GM10248 (cell line): ENCODE data around the gene ATP6V0C.
"Not testable (repeated sequence)": the region's sequence is repeated elsewhere in the genome, so short reads cannot be mapped to it uniquely, and the experiment has no call there.

ENCODE experiments used
- CTCF ChIA-PET: fragments of 300-600 bp; sonication (Branson Sonifier 250); formaldehyde crosslinking; extraction: SDS; loops from one replicate; lab custom pipeline; 2021; ENCODE audit warnings: antibody characterized with exemption; lab: Yijun Ruan, JAX
- POLR2A ChIA-PET: fragments of 350-650 bp; sonication (Branson Sonifier 250); formaldehyde crosslinking; extraction: SDS; loops from one replicate; lab custom pipeline; 2020; ENCODE audit warnings: antibody characterized with exemption; lab: Yijun Ruan, JAX
- DNase-seq: peaks from one replicate; pipeline ENCODE4 v3.0.0; 2012; ENCODE audit errors: extremely low spot score
- TF ChIP-seq, protein P1 (sequence below): IDR thresholded peaks from 2 replicates; pipeline ENCODE4 v1.5.1; 2012; ENCODE audit warnings: mild to moderate bottlenecking, low read depth; ENCODE audit errors: extremely low read depth, missing control alignments, control extremely low read depth

Gene ATP6V0C

GRCh38 chr16:2537451-2538379 is 24.0 kb downstream of the ATP6V0C start, which contains the start of gene PDPK1:
PDPK1 (plus strand) TSS chr16:2538021; CDS start chr16:2538113, 92 bp downstream.
- POLR2A ChIA-PET = no interaction called here
- TF ChIP-seq, protein P1, sequence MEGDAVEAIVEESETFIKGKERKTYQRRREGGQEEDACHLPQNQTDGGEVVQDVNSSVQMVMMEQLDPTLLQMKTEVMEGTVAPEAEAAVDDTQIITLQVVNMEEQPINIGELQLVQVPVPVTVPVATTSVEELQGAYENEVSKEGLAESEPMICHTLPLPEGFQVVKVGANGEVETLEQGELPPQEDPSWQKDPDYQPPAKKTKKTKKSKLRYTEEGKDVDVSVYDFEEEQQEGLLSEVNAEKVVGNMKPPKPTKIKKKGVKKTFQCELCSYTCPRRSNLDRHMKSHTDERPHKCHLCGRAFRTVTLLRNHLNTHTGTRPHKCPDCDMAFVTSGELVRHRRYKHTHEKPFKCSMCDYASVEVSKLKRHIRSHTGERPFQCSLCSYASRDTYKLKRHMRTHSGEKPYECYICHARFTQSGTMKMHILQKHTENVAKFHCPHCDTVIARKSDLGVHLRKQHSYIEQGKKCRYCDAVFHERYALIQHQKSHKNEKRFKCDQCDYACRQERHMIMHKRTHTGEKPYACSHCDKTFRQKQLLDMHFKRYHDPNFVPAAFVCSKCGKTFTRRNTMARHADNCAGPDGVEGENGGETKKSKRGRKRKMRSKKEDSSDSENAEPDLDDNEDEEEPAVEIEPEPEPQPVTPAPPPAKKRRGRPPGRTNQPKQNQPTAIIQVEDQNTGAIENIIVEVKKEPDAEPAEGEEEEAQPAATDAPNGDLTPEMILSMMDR = no peak

GRCh38 chr16:2539192-2539844 is 25.6 kb downstream of the ATP6V0C start:
- CTCF ChIA-PET, POLR2A ChIA-PET, DNase-seq: not testable (repeated sequence)

More at GRCh38 chr16:2537451-2538379, 24.0 kb downstream of the ATP6V0C start, which contains the start of gene PDPK1:
- CTCF ChIA-PET = no interaction called here
- DNase-seq = peak; percentile 96

DNA sequence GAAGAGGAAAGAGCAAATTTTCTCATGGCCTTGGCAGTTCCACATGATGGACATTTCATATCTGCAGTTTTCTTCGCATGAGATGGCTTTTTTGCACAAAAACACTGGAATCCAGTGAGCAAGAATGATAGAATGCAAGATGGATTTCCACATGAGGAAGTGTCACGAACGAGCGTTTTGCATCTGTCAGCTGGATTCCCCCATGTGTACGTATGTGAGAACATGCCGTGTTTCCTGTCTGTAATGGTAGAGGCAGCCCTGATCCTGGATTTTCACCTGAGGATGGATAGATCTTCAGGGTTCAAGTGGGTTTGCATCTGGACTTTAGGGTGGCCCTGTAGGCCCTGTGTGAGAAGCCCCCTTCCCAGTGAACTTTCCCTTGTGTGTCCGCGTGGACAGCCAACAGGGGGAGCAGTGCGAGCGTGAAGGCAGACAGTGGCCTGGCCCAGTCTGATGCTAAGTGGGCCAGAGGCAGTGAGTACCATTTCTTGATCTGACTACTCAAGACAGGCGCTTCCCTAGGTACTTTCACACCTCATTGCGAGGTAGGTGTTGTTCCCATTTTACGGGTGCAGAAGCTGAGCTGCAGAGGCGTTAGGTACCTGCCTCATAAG is 26.2 kb downstream of the ATP6V0C start:
- DNase-seq, POLR2A ChIA-PET, CTCF ChIA-PET: not testable (repeated sequence)
- TF ChIP-seq, protein P1 = peak; percentile 62

DNA sequence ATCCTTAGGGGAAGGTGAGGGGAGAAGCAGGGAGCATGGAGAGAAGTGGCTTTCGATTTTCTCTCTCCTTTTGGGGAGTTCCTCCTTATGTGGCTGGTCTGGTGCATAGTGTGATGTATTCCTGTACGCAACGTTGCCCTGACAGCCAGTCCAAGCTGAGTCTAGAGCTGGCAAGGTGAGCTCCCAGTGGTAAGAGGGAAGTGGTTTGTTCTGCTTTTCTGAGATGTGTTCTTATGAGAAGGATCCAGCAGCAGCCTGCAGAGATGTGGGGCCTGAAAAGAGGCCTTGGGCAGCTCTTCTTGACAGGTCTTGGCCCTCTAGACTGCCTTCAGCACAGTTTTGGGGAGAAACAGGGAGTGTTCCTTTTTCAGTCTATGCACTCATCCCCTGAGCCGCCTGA is 27.2 kb downstream of the ATP6V0C start:
- CTCF ChIA-PET, POLR2A ChIA-PET, DNase-seq: not testable (repeated sequence)

DNA sequence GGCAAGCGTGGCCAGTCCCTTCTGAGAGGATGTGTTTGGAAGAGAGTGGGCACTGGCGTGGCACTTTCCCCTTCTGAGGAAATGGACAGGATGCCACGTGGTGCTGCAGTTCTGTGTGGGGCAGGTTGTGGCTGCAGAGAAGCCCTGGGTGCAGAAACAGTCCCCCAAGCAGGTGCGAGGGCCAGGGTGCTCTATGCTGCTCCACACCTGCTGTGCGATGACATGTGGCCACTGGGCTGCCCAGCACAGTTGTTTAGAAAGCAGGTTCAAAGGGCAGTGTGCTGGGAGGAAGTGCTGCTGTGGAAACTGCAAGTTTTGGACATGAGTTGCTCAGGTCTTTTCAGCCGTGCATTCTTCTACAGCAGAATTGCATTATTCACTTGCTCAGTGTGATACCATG is 27.7 kb downstream of the ATP6V0C start:
- DNase-seq, CTCF ChIA-PET, POLR2A ChIA-PET: not testable (repeated sequence)

DNA sequence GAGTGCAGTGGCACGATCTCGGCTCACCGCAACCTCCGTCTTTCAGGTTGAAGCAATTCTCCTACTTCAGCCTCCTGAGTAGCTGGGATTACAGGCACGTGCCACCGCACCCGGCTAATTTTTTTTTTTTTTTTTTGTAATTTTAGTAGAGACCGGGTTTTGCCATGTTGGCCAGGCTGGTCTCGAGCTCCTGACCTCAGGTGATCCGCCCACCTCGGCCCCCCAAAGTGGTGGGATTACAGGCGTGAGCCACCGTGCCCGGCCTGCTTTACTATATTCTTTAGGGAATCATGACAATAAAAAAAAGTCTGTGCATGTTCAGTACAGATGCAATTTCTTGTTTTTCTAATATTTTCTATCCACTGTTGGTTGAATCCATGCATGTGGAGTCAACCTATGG is 30.0 kb downstream of the ATP6V0C start:
- CTCF ChIA-PET, POLR2A ChIA-PET, DNase-seq: not testable (repeated sequence)

GRCh38 chr16:2550283-2550878 is 36.6 kb downstream of the ATP6V0C start:
- POLR2A ChIA-PET, CTCF ChIA-PET: not testable (repeated sequence)

DNA sequence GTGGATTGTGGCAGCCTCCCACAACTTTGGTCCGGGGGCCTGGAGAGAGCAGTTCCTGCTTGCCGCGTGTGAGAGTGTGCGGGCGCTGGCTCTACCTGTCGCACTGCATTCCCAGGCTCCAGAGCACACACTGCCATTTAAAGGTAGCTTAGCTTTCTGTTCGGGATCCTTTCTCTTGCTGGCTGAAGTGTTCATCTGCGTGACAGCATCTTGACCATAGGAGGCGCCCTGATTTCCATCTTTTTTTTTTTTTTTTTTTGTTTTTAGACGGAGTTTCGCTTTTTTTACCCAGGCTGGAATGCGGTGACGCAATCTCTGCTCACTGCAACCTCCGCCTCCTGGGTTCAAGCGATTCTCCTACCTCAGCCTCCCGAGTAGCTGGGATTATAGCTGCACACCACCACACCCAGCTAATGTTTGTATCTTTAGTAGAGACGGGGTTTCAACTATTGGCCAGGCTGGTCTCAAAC is 37.7 kb downstream of the ATP6V0C start:
- POLR2A ChIA-PET, DNase-seq: not testable (repeated sequence)
- CTCF ChIA-PET = interaction anchor here (0.6 kb wide), 1 partner anchor 432 kb away, joined by 4 read pairs; no protein-coding TSS in a partner anchor

More at GRCh38 chr16:2550283-2550878, 36.6 kb downstream of the ATP6V0C start:
- DNase-seq = not testable (repeated sequence)

GRCh38 chr16:2554709-2555425 is 41.1 kb downstream of the ATP6V0C start:
- CTCF ChIA-PET, POLR2A ChIA-PET, DNase-seq: not testable (repeated sequence)

DNA sequence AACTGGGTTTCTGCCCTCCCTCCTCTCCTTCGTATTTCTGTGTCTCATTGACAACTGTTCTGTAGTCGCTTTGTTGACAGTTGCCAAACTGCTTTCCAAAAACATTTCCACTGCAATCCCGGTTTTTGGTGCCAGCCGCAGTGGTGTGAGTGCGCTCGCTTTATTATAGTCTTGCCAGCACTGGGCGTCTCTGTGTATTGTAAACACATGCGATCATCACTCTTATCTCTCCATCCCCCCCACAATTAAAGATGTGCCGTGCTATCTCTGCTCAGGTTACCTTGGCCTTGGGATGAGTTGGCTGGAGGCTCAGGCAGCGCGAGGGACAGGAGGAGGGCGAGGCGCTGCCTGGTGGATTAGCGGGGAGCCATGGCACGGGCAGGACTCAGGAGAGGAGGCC is 43.4 kb downstream of the ATP6V0C start:
- DNase-seq, POLR2A ChIA-PET, CTCF ChIA-PET: not testable (repeated sequence)

GRCh38 chr16:2560131-2560797 is 46.5 kb downstream of the ATP6V0C start:
- DNase-seq, CTCF ChIA-PET, POLR2A ChIA-PET: not testable (repeated sequence)
